Stimulated activated naive CD8-positive, alpha-beta T cell treated with anti-CD3 and anti-CD28 coated beads, Interleukin-15, Interleukin-2, amounts not matched to agents 100 ng/mL and 50 ng/mL, for 24 hours (primary cell): ENCODE measurements around the gene MAP7D2.

Experiments used
- H3K27ac Mint-ChIP-seq: one replicate; pipeline ENCODE4 v1.8.0; 2021; ENCODE audit warnings: mild to moderate bottlenecking, mixed read lengths
- H3K27me3 Mint-ChIP-seq: one replicate; pipeline ENCODE4 v1.8.0; 2021; ENCODE audit warnings: mixed read lengths
- H3K36me3 Mint-ChIP-seq: one replicate; pipeline ENCODE4 v1.8.0; 2021; ENCODE audit warnings: low read depth, mixed read lengths
- H3K4me1 Mint-ChIP-seq: one replicate; pipeline ENCODE4 v1.8.0; 2021; ENCODE audit warnings: low read depth, mixed read lengths
- H3K4me3 Mint-ChIP-seq: one replicate; pipeline ENCODE4 v1.8.0; 2021; ENCODE audit warnings: mild to moderate bottlenecking, mixed read lengths
- H3K9me3 Mint-ChIP-seq: one replicate; pipeline ENCODE4 v1.8.0; 2021; ENCODE audit warnings: mixed read lengths

The MAP7D2 gene

GRCh38 chrX:20067709-20068561 lies 48.8 kb downstream of the MAP7D2 start:
- no peaks in the 10 kb centered on the region for H3K9me3 Mint-ChIP-seq
- no peaks in the 10 kb centered on the region for H3K36me3 Mint-ChIP-seq
- no peak overlapping the region for H3K27ac Mint-ChIP-seq
- H3K4me1 Mint-ChIP-seq = no peaks in the 10 kb centered on the region
- H3K27me3 Mint-ChIP-seq = no peaks in the 10 kb centered on the region
- H3K4me3 Mint-ChIP-seq = no peak overlapping the region

- Mint-ChIP-seq H3K9me3 (no peaks in the 10 kb centered on the region), H3K4me1 (no peaks in the 10 kb centered on the region), H3K27me3 (no peaks in the 10 kb centered on the region), H3K36me3 (no peaks in the 10 kb centered on the region), H3K27ac (no peak overlapping the region), H3K4me3 (no peak overlapping the region)
Measured at GRCh38 chrX:20066968-20067708, 49.6 kb downstream of the MAP7D2 start.

- no peaks in the 10 kb centered on the region for H3K27me3 Mint-ChIP-seq
- H3K27ac Mint-ChIP-seq = no peak overlapping the region
- no peaks in the 10 kb centered on the region for H3K9me3 Mint-ChIP-seq
- peaks cover 10% of the 10 kb centered on the region for H3K4me1 Mint-ChIP-seq
- H3K36me3 Mint-ChIP-seq = no peaks in the 10 kb centered on the region
- H3K4me3 Mint-ChIP-seq = no peak overlapping the region
Measured at GRCh38 chrX:20063716-20064351, 52.9 kb downstream of the MAP7D2 start.

- Mint-ChIP-seq H3K4me3 (no peak overlapping the region), H3K36me3 (no peaks in the 10 kb centered on the region), H3K4me1 (peaks cover 10% of the 10 kb centered on the region), H3K27ac (no peak overlapping the region), H3K9me3 (no peaks in the 10 kb centered on the region), H3K27me3 (no peaks in the 10 kb centered on the region)
Measured at GRCh38 chrX:20063153-20063552, 53.6 kb downstream of the MAP7D2 start.

GRCh38 chrX:20061855-20062254 lies 54.9 kb downstream of the MAP7D2 start:
- H3K4me1 Mint-ChIP-seq = peaks cover 10% of the 10 kb centered on the region
- no peaks in the 10 kb centered on the region for H3K9me3 Mint-ChIP-seq
- no peaks in the 10 kb centered on the region for H3K36me3 Mint-ChIP-seq
- no peak overlapping the region for H3K4me3 Mint-ChIP-seq
- H3K27ac Mint-ChIP-seq = no peak overlapping the region
- H3K27me3 Mint-ChIP-seq = no peaks in the 10 kb centered on the region

- no peaks in the 10 kb centered on the region for H3K9me3 Mint-ChIP-seq
Measured at GRCh38 chrX:20060961-20061748, 55.6 kb downstream of the MAP7D2 start.

GRCh38 chrX:20059467-20060128 lies 57.1 kb downstream of the MAP7D2 start:
- H3K4me1 Mint-ChIP-seq = peaks cover 10% of the 10 kb centered on the region
- H3K27ac Mint-ChIP-seq = no peak overlapping the region
- no peaks in the 10 kb centered on the region for H3K27me3 Mint-ChIP-seq
- no peaks in the 10 kb centered on the region for H3K9me3 Mint-ChIP-seq
- H3K36me3 Mint-ChIP-seq = no peaks in the 10 kb centered on the region
- no peak overlapping the region for H3K4me3 Mint-ChIP-seq

More at GRCh38 chrX:20060961-20061748, 55.6 kb downstream of the MAP7D2 start:
- Mint-ChIP-seq H3K27me3 (no peaks in the 10 kb centered on the region), H3K4me3 (no peak overlapping the region), H3K36me3 (no peaks in the 10 kb centered on the region), H3K4me1 (peaks cover 10% of the 10 kb centered on the region), H3K27ac (no peak overlapping the region)

- H3K27me3 Mint-ChIP-seq = no peaks in the 10 kb centered on the region
- no peak overlapping the region for H3K4me3 Mint-ChIP-seq
- peaks cover 10% of the 10 kb centered on the region for H3K4me1 Mint-ChIP-seq
- H3K9me3 Mint-ChIP-seq = no peaks in the 10 kb centered on the region
- no peak overlapping the region for H3K27ac Mint-ChIP-seq
- no peaks in the 10 kb centered on the region for H3K36me3 Mint-ChIP-seq
Measured at GRCh38 chrX:20057479-20057878, 59.2 kb downstream of the MAP7D2 start.

- Mint-ChIP-seq H3K9me3 (no peaks in the 10 kb centered on the region), H3K4me1 (peaks cover 10% of the 10 kb centered on the region), H3K27me3 (no peaks in the 10 kb centered on the region), H3K36me3 (no peaks in the 10 kb centered on the region), H3K4me3 (no peak overlapping the region), H3K27ac (no peak overlapping the region)
Measured at GRCh38 chrX:20056704-20057103, 60.0 kb downstream of the MAP7D2 start.

- Mint-ChIP-seq H3K27ac (no peak overlapping the region), H3K36me3 (no peaks in the 10 kb centered on the region), H3K9me3 (no peaks in the 10 kb centered on the region), H3K4me1 (no peaks in the 10 kb centered on the region), H3K27me3 (no peaks in the 10 kb centered on the region), H3K4me3 (no peak overlapping the region)
Measured at GRCh38 chrX:20053537-20053936, 63.2 kb downstream of the MAP7D2 start.

- Mint-ChIP-seq H3K27ac (no peak overlapping the region), H3K9me3 (no peaks in the 10 kb centered on the region), H3K4me1 (no peaks in the 10 kb centered on the region), H3K27me3 (no peaks in the 10 kb centered on the region), H3K36me3 (no peaks in the 10 kb centered on the region), H3K4me3 (no peak overlapping the region)
Measured at GRCh38 chrX:20046864-20047263, 69.8 kb downstream of the MAP7D2 start.

- Mint-ChIP-seq H3K36me3 (no peaks in the 10 kb centered on the region), H3K27me3 (no peaks in the 10 kb centered on the region), H3K4me3 (no peak overlapping the region), H3K9me3 (no peaks in the 10 kb centered on the region), H3K27ac (no peak overlapping the region), H3K4me1 (no peaks in the 10 kb centered on the region)
Measured at GRCh38 chrX:20046223-20046622, 70.5 kb downstream of the MAP7D2 start.

- no peak overlapping the region for H3K27ac Mint-ChIP-seq
- H3K36me3 Mint-ChIP-seq = no peaks in the 10 kb centered on the region
- H3K9me3 Mint-ChIP-seq = no peaks in the 10 kb centered on the region
- no peak overlapping the region for H3K4me3 Mint-ChIP-seq
- H3K4me1 Mint-ChIP-seq = no peaks in the 10 kb centered on the region
- H3K27me3 Mint-ChIP-seq = no peaks in the 10 kb centered on the region
Measured at GRCh38 chrX:20042221-20042620, 74.5 kb downstream of the MAP7D2 start.

GRCh38 chrX:20038966-20039365 lies 77.7 kb downstream of the MAP7D2 start:
- Mint-ChIP-seq H3K27ac (no peak overlapping the region), H3K36me3 (no peaks in the 10 kb centered on the region), H3K4me1 (no peaks in the 10 kb centered on the region), H3K27me3 (no peaks in the 10 kb centered on the region), H3K4me3 (no peak overlapping the region), H3K9me3 (no peaks in the 10 kb centered on the region)
